Measurements from ENCODE around the gene TNFSF11.

The TNFSF11 gene

DNA sequence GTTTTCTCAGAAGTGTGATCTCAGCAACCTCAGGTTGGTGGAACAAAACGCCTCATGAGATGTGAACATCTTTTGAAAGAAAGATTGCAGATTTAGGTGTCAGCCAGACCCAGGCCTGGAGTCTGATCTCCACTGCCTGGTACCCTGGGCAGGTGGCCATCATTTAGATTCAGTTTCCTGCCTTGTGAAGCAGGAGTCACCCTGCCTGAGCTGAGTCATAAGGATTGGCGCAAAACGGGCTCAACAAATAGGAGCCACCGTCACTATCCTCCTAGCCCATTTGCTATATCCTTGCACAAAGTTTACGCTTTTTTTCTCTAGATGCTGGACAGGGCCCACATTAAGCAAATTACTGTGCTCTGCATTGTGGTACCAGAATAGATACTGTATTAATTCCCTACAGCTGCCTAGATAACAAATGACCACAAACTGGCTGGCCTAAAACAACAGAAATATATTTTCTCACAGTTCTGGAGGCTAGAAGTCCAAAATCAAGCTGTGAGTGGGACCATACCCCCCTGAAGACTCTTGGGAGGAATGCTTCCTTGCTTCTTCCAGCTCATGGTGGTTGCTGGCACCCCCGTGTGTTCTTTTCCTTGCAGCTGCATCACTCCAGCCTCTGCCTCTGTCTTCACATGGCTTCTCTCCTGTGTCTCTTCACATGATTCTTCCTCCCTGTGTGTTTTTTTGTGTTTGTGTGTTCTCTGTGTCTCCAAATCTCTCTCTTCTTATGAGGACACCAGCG is 38.2 kb downstream of the TNFSF11 start:
- no peak for DNase-seq

DNA sequence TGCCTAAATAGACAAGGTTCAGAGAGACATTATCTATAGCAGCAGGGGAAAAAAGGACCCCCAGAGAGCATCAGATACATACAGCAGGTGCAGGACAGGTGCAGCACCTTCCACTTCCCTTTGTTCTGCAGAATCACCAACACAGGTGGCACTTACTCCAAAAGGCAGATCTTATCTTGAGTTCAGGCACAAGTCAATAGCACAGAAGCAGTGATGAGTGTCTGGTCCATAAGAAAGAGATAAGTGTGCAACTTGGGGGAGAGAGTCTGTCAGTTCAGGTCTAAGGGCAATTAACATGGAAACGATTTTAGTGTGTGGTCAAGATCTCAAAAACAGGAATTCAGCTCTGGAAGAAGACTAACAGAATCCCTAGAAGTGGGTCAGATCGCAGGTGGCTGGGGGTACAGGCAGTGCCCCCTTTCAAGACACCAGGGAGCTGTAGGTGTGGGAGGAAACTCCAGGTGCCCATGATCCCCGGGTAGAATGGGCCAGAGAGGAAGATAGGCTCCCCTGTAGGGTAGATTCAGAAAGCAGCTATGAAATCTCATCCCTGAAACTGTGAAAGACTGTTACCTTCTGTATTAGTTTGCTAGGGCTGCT is 40.6 kb downstream of the TNFSF11 start:
- DNase-seq, result no peak

DNA sequence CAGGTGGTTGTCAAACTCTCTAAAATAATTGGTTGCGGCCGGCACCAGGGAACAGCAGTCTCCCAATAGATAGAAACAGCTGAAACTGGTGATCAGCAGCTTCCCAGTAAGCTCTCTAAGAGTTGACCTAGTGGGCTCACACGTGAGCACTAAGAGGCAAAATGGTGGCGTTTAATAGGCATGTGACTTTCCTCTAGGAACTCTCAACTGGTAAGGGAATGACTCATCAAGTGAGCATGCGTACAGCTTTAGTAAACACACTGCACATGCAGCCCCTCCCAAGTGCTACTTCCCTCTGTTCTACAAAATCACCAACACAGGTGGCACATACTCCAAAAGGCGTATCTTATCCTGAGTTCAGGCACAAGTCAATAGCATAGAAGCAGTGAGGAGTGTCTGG is 41.7 kb downstream of the TNFSF11 start:
- no peak for DNase-seq

DNA sequence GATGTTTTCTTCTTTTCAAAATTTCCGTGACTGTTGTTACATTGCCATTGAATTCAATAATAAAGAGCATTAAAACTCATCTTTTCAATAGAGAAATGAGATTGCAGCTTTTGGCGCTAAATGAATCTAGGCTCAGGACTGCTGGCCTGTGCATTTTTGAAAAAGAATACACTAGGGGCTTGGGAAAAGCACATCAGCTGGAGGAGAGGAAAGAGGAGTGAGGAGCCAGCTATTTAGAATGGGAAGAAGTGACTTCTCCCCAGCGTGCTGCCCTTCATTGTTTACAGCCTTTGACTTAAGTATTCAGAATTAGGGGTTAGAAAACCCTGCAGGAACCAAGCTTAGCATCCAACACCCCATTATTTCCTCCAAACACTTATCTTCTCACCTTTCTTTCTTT is 43.3 kb downstream of the TNFSF11 start:
- DNase-seq, result no peak

DNA sequence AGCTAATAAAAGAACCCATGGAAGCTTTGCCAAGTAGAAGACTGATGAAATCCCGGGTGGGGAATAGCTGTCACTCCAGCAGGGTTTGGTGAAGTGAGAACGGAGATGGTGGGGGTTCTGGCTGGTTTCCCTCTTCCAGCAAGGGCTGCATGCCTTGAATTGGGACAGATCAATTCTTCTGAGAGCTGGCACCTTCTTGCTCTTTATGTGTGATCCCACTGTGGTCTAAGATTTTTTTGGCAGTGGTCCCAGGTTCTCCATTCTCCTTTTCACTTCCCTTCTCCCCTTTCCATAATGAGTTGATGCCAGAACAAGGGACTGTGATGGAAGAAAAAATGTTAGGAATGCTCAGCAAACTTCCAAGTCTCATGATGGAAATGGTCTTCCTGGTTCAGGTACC is 50.0 kb downstream of the TNFSF11 start:
- no peak for DNase-seq

DNA sequence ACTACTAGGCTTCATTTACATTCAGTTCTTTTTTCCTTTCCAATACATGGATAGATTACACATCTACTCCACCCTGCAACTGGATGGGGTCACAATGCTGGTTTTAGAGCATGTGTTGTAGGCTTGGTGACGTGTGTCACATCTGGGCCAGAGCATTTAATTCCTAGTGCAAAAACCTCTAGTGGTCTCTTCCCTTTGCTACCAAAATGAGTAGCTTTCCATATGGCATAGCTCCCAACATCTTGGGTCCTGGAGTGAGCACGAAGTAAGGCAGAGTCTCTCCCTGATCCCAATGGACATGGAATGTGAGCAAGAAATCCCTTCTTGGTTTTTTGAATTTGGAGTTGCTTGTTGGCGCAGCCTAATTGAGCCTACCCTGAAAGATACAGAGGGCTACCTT is 51.7 kb downstream of the TNFSF11 start:
- no peak for DNase-seq

DNA sequence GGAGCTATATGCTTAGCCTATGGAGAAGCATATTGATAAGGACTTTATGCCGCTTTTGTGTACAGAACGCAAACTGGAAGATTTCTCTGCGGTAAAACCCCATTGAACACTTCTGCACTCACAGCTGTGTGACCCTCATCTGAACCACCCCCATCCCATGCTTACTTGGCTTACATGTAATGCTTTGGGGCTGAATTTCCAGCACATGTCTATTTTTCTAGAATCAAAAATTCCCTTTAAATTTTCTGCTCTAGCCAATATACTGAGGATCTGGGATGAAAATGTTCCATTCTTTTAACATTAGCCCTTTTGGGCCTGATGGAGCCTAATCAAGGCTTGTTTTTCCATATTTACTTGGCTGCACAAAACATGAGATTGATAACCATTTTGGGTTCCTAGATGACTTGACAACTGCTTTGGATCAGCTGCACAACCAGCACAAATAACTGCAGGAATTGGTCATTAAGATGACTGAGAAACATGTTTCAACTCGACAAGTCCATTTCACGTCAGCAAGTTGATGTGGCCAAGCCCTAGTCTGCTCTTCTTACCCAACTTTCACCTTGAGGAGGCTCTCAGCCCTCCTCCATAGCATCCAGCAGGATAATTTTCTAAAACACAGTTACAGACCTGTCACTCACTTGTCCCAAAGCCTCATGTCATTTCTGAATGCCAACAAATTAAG is 52.4 kb downstream of the TNFSF11 start:
- DNase-seq, result no peak

DNA sequence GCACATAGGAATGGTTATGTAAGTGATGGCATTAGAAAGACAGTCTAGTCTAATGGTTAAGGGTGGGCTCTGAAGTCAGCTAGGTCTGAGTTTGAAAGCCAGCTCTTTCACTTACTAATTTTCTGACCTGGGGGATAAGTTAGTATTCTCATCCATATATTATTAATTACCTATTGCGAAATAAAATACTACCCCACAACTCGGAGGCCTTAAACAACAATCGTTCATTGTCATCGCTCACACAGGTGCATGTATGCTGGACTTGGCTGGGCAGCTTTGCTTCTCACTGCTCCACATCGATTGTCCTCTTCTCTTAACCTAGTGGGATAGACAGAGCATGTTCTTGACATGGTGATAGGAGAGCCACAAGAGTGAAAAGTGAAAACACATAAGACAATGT is 54.7 kb downstream of the TNFSF11 start:
- DNase-seq, result no peak

DNA sequence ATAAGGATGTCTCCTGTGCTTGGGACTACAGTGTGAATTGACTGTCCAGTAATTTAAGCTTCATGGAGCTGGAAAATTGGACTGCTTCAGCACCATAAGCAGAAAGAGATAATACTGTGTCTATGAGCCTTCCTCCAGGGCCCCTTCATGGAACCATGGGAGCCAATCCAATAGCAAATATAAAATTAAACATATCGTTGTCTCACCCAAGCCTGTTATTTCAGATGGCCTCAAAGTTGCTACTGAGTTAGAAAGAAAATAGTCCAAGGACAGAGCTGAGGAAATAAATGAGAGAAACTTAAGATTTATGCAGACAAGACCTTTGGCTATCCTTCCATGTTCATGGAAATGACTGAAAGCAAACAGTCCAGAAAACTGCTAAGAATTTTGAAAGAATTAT is 57.2 kb downstream of the TNFSF11 start:
- no peak for DNase-seq

DNA sequence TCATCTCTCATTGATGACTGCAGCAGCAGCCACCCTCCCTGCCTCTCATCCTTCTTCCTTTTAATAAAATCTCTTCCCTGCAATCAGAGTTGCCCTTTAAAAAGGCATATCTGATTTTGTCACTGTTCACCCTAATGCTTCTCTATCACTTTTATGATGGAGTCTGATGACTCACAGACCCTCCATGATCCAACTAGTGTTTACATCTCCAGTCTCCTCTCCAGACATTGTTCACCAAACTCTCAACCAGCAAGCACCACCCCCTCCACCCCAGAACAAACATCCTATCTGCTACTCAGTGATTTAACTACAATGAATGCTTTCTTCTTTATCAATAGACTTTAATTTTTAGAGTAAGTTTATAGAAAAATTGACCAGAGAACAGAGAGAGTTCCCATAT is 59.5 kb downstream of the TNFSF11 start:
- DNase-seq, result no peak

DNA sequence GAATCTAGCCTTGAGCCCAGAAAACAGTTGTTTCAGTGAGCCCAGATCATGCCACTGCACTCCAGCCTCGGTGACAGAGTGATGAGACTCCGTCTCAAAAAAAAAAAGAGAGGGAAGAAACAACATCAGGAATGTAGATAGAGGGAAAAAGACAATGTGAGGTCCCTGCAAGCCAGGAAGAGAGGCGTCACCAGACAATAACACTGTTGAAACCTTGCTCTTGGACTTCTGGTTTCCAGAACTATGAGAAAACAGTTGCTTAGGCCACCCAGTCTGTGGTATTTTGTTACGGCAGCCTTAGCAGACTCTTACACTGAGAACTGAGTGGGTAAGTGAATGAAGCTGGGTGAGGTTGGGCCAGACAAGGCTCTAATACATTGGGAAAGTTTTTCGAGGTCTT is 64.1 kb downstream of the TNFSF11 start:
- DNase-seq, result no peak

DNA sequence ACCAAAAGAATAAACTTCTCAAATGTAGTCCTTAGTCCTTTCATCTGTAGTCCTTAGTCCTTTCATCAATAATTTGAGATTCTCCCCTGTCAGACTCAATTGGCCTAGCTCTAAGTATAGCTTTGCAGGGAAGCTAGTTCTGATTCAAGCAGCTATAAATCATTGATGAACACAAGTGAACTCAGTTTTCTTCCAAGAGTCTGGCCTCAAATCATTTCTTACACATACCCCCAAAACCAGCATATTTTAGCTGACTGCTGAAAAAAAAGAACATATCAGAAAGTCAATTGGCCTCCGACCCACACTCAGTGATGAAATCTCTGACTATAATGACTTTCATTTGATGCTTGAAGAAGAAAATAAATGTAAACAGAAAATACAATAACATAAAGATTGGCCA is 64.9 kb downstream of the TNFSF11 start:
- no peak for DNase-seq

DNA sequence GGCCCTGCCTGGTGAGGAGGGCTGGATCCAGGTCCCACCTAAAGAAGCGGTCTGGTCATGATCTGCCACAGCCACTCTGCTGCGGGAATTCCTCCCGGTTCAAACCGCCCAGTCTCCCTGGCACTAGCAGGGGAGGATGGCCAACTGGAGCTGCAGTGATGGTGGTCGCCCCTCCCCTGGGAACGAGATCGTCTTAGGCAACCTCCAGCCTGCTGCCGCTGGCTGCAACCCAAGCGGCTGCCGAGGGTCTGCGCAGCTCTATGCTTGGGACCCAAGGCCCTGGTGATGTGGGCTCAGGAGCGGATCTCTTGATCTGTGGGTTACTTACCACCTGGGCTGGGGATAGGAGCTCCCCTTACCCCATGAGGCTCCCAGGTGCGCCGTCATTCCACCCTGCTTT is 69.1 kb downstream of the TNFSF11 start:
- no peak for DNase-seq

DNA sequence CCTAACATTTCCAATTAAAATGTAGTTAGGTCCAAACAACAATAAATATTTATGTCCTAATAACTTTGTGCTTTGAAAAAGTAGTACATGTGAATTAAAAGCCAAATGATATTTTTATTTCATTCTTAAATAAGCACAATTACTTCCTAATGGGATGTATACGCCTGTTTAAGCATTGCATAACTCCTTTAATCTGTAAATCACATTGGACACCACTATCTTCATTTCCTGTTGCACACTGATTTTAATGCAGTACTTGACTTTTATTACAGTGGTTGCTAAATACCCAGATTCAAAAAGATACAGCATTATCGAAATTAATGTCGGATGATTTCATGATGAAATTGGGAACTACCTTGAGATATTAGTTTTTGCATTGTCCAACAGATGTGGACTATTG is 70.9 kb downstream of the TNFSF11 start:
- DNase-seq, result no peak

DNA sequence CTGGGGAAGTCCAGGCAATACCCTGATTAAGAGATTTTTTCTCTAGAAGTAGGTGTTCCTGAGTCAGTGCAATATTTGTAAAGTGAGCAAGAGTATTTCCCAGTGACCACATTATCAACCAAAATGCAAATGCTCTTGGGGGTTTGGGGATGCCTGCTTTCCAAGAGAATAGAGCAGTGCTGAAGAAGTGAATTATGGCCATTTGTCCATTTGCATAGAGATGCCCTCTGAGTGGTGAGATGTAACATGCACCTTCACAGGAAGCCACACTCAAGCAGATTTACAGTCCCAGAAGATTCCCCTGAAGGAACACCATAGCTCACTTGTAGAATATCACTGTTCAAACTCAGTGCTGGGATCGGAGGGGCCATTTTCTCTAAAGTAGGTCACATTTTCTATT is 71.8 kb downstream of the TNFSF11 start:
- DNase-seq, result no peak

DNA sequence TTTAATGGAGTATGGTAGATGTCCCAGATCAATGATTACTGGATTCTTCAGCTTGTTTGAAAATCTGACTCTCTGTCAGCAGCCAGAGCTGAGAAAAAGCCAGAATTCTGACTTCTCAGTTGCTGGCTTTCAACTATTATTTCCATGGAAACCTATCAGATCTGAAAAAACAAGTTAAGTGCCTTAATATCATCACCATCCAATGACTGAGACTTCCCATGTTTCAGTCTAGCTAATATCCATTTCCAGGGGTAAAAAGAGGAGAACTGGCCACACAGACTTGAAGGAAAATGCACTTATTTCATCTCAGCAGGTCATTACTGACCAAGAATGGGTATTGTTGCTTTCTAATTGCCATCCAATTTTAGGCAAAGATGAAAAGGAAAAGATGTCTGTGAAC is 75.2 kb downstream of the TNFSF11 start:
- no peak for DNase-seq

DNA sequence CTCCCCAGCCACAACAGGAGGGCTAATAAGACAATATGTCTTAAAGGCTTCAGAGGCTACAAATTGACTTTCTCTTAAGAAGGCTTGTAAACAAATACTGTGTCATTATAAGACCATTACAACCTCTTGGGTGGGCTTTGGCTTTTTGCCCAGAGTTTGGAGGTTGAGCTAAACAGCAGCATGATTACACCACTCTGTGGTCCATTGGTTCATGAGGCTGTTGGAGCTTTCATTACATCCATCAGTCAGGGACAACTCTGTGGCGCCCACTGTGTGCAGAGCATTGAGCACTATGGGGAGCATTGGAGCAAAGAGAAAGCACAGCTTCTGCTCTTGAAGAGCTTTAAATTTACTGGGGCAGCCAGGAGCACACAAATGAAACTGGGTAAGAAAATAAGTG is 75.9 kb downstream of the TNFSF11 start:
- DNase-seq, result no peak

DNA sequence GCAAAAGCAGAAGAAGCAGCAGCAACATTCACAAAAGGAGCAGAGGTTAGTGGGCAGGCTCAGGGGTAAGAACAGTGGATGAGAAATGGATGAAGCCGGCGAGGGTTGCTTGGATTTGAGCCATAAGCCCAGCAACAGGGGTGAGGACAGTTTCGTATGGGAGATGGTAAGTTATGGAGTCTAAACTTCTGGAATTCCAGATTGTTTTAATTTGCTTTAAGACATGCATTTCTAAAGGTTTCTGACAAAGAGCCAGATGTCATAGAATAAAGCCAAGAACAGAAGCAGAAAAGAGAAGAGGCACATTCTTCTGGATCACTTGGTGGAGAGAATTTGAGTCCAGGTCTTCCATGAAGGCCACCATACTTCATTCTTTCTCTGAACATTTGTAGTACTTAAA is 76.6 kb downstream of the TNFSF11 start:
- no peak for DNase-seq

DNA sequence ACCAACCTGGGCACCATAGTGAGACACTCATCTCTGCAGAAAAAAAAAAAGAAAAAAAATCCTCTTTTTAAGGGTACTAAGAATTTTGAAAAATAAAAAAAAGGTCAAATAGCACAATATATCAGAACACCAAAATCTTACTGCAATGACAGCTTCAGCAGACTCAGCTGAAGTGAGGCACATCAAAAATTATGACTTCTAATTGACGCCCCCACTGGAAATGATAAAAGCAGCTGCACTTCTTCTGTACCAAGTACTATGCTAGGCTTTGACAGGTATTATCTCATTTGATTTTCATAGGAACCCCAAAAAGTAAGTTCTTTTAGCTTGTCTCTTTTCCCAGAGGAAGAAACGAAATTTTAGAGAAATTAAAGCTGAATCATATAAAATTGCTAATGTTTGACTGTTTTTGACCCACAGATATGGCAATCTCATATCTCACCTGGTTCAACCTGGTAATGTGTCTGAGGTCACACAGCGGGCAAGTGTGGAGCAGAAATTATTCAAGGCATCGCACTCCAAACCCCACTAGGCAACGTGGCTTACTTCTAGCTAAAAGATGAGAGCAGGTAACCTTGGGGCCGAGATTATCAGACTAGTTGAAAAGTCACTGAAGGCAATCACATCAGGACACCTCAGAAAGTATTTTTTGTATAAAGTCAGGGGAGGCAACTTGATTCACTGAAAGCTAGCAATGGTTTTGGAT is 78.1 kb downstream of the TNFSF11 start:
- DNase-seq, result no peak

DNA sequence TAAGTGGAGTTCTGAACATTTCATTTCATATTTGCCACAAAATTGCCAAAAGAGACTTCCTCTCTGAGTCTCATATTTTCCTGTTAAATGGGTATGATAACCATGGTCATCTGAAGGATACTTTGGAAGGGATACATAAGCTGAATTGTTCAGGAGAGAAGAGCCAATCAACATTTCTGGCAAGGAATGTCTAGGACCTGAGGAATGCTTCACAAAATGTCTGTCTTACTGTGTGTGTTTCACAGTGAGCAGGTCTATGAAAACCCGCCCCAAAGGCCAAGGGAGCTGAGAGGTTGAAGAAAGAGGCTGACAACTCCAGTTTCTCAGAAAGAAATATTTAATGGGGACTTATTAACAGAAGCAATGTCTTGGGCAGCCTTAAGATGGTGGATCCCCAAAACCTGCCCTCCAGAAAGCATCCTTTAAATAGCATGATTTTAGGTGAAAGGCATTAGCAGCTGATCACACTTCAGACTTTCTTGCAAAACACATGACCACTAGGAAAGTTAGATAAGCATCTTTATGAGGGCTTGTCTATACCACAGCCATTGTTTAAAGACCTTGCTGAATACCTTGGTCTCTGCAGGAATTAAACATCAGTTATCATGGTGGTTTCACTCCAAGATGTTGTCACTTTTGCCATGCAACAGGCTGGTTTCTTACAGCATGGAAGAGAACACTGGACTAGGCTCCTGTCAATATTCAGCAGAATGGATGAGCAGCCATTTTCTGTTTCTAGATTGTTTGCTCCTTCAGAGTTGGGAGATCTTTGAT is 78.9 kb downstream of the TNFSF11 start:
- DNase-seq, result no peak

DNA sequence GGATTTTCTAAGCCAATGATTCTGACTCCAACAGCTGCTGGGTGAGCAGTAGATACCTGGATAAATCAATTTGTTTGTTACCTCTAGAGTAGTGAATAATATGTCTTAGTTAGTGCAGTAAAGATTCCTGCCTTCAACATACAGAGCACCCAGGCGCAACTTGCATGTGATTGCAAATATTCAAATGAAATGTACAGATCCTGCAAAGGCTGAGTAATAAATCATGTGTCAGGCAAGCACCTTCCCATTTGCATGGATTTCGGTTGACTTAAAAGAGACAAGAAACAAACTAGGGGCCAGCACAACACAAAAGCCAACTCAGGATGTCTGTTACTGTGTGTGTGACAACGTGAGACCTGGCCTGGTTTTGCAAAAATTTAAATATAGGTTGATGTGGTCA is 79.7 kb downstream of the TNFSF11 start:
- no peak for DNase-seq

DNA sequence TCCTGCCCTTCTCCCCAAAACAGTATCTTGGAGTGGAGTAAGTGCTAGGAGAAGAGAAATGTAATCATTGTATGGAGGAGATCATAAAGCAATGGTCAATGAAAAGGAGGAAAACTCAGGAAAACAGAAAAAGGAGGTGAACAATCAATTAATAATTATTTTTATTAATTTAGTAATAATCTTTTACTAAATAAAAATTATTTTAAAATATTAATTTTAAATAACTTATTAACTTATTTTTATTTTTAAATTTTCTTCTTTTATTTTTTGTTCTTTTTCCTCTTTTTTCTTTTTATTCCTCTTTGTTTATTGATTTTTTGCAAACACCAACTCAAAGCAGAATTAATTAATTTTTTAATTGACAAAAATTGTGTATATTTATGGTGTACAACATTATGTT is 80.3 kb downstream of the TNFSF11 start:
- no peak for DNase-seq

DNA sequence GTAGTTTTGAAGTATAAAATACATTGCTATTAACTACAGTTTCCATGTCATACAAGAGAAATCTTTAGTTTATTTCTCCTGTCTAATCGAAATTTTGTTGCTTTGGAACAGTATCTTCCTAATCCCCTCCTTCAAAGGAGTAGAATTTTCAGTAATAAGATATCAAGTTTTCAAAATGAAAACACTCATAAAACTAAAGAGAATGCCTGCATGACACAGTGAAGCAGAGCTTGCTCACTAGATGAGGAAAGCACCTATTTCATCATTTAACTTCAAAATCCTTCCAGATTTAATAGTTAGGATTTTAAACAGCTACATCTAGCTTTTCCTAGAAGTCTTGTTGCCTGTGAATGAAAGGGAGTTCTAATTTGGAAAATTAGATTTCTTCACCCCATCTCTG is 80.8 kb downstream of the TNFSF11 start:
- no peak for DNase-seq

All from T1000 (cell line).